ENCODE results near the gene TRPV6. TPM values are rescaled to one million over a fixed set of nuclear protein-coding genes. Genes with fewer than 3 reads are reported as not detected.

Gene TRPV6
- total RNA-seq, 1 experiment from 2014 or later, result not detected

DNA sequence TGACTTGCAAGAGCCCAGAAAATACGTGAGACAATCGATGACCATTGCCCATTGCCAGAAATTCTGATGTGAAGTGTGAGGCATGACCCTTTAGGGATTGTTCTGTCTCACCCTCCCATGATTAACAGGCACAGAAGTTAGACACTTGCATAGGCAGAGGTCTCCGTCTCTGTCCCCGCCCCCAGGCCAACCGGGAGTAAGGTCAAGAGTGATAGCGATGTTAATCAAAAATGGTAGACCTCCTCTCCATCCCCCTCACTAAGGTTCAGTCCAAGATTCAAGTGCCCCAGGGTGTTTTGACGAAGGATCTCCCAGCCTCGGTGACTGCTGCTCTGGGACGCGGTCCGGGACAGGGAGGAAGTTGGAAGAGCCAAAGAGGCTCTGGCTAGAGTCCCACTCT, 22.7 kb upstream of the TRPV6 start:
- DNase-seq (ENCODE audit: low spot score), result no peak

DNA sequence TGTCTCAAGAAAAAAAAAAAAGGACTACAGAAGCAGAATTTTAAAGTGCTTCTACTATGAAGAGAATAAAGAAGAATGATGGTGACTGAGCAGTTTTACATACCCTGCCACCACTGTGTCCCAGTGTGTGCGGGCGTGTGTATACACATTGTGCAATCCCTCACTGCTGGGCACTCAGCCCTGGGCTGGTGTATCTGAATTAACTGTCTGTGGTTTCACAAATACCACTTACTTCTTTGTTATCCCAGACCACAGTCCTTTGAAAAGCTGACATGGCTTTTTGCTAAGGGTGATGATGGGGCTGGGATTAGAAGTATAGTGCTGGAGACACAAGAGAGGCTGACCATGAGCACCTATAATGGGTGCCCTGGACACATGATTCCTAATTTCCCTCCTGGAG, 21.1 kb upstream of the TRPV6 start:
- no peak for DNase-seq (ENCODE audit: low spot score)

DNA sequence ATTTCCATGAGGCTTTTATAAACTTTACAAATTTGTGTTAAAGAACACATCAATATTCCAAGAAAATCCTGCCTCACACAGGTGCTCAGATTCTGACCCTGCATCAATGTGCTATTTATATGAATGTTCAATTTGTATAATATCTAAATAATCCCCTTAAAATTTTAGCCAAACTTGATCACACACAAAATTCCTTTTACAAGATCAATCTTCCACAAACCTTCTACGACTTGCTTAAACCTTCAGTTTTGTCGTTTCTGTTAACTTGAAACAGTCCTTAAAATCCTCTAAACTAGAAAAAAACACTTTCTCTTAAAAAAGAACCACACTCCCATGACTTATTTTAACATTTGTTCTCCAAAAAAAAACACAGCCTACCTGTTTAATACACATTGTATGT, 20.2 kb upstream of the TRPV6 start:
- DNase-seq (ENCODE audit: low spot score), result no peak

- no peak for DNase-seq (ENCODE audit: low spot score)
Observed at GRCh38 chr7:142904128-142904527, 18.6 kb upstream of the TRPV6 start.

DNA sequence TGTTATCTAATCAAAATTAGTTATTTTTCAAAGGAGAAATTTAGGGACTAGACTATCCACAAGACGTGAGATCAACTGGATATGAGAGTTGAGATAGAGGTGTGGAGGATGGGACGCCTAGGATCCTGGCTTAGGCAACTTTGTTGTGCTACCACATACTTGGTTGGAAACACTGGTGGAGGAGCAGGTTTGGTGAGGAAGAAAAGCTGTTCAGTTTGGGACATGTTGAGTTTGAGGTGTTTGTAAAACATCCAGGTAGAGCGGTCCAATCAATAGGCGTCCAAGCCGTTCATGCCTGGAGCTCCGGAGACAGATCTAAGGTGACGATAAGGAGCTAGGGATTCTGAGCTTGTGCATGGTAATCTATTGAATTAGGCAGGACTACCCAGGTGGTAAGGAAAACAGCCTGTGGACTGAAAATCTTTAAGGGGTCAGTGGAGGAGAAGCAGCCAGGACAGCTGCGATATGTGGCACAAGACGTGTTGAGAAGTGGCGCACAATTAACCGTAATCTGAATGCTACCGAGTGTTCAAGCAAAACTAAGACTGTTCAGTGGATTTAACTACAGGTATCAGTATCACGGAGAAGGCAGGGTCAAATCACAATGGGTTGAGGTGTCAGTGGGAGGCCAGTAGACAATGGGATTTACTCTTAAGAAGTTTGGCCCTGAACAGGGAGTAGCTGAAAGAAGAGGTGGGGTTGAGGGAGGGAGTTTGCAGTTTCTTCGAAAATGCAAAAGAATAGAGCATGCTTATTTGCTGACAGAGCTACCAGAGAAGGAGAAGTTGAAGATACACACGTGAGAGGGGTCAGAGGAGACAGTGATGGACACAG, 16.1 kb upstream of the TRPV6 start:
- no peak for DNase-seq (ENCODE audit: low spot score)

- DNase-seq (ENCODE audit: low spot score), result no peak
Observed at GRCh38 chr7:142899661-142900060, 14.1 kb upstream of the TRPV6 start.

DNA sequence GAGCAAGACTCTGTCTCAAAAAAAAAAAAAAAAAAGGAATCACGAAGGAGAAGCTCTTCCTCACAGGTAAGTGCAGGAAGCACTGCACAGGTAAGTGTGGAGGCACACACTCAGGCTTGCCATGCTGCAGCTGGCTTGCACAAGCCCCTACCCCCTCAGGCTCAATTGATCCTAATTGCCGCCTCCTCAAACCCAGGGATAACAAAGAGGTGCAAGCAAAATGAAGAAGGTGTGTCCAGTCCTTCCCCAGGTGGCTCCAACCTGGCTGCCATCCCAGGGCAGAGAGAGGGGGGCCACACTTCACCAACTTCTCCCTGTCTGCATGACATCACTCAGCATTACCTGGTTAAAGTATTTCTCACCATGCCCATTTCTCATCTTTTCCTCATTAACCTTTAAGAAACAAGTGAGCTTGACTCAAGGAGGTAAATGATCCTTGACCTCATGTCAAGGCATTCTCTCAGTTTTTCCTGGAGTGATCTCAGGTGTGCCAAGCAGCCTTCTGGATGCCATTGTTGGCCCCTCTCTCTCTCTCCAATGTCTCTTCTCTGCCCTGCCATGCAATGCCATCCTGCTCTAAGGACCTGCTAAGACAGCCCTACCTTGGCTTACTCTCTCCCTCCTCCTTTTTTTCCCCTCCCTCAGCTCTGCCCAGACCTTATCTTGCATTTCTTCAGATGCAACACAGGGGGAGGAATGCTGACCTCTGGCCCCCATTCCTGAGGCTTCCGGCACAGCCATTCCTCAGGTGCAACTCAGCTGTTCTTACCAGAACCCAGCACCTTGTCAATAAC, 13.0 kb upstream of the TRPV6 start:
- DNase-seq (ENCODE audit: low spot score), result no peak

DNA sequence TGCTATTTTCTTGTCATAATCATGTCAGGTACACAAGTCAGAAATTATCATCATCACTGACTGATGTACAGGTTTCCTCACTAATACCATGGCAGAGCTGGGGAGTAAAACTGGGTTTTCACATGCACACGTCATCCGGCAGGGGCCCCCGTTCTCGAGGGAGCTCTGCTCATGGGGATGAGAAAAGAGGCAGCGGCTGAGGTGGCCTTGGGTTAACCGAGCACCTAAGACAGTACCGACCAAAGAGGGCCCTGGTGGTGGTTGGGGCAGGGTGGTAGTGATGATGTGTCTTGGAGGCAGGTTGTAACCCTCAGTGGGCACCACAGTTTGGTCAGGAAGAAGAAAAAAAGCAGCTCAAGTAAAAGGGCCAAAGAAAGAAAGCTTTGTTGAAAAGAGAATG, 12.1 kb upstream of the TRPV6 start:
- no peak for DNase-seq (ENCODE audit: low spot score)

- DNase-seq (ENCODE audit: low spot score), result no peak
Observed at GRCh38 chr7:142896741-142897379, 11.3 kb upstream of the TRPV6 start.

- DNase-seq (ENCODE audit: low spot score), result no peak
Observed at GRCh38 chr7:142896151-142896550, 10.6 kb upstream of the TRPV6 start.

DNA sequence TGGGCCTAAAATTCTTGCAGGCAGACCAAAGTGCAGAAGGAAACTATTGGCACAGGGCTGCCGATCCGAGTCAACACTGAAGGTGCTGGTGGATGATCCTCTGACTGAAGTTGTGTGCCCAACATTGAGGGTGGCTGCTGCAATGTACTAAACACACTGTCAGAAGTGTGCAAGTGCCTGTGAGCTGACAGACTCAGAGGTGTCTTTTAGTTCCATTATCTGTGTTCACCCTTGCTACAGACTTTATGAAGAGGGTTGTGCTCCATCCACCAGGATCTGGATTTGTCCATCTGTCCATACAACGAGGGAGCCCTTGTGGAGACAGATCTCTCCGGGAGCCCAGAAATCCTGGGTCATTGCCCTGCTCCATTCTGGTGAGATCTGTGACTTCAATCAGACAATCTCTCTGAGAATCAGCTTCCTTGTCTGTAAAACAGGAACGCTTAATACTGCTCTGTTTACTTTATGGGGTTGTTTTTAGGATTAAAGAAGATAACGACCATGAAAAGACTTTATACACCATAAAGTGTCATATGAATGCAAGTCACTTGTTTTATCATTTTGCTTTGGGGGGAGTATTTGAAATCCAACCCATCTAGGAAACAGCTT, 9.5 kb upstream of the TRPV6 start:
- DNase-seq (ENCODE audit: low spot score), result no peak

- no peak for DNase-seq (ENCODE audit: low spot score)
Observed at GRCh38 chr7:142894112-142894984, 8.8 kb upstream of the TRPV6 start.

- no peak for DNase-seq (ENCODE audit: low spot score)
Observed at GRCh38 chr7:142892951-142893350, 7.4 kb upstream of the TRPV6 start.

DNA sequence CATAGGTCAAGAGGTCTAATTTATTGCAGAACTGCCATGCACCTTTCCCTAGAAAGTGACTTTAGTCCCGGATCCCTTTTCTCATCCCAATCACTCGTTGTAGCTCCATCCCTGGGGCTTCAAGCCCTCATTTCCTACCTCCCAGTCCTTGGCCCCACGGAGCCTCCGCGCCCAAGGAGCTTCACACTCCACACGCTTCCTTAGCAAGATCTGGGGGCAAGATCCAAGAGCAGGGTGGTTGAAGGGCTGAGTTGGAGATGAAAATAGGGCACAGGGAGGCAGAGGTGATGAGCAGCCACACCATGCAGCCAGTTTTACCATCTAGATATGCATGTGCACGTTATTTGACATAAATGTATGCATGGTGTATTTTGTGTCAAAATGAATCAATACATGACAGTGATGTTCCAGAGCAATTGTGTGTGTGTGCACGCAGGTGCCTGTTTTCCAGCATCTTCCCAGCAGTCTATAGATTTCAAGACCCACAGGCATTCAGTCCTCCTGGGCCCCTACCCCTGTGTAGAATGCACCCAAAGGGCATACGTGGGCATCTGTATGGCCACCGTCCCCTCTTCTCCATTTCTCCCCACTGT, 6.0 kb upstream of the TRPV6 start:
- DNase-seq (ENCODE audit: low spot score), result no peak

- DNase-seq (ENCODE audit: low spot score), result no peak
Observed at GRCh38 chr7:142890874-142891485, 5.4 kb upstream of the TRPV6 start.

- DNase-seq (ENCODE audit: low spot score), result no peak
Observed at GRCh38 chr7:142889816-142890215, 4.3 kb upstream of the TRPV6 start.

- no peak for DNase-seq (ENCODE audit: low spot score)
Observed at GRCh38 chr7:142887282-142888015, 1.9 kb upstream of the TRPV6 start.

DNA sequence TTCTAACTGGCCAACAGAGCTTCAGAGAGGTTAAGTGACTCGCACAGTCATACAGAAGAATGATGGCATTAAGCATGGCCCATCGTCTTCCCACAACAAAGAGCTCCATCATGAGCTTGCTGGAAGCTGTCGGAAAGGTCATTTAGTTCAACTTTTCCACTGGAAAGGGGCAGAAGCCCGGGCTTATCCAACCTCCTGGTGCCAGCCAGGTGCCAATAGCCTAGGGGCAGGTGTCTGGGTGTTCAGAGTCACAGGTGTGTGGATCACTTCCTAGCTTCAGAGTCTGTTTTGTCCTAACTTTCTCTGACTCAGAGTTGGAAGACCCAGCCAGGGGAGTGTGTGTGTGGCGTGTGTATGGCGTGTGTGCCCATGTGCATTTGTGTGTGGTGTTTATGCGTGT, 1.3 kb upstream of the TRPV6 start:
- DNase-seq (ENCODE audit: low spot score), result no peak

DNA sequence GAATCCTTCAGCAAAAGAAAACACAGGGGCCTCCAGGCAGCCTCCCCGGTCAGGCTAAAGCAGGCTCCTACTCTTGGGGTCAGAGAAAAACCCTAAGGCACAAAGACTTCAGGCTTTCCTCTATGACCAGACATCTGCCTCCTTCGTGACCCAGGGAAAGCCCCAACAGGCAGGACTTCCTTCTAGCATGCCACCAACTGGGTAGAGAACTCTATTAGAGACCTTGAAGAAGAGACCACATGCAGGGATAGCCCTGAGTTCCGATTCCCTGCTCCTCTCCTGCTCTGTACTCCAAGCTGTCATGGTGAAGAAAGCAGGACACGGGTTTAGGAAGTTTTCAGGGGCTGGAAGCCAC, 1.3 kb downstream of the TRPV6 start:
- no peak for DNase-seq (ENCODE audit: low spot score)
